Neutrophil (primary cell): ENCODE data around the gene ZNRF4.
"Not testable (repeated sequence)": the region's sequence is repeated elsewhere in the genome, so short reads cannot be mapped to it uniquely, and the experiment has no call there.

Source experiments
- H3K27ac ChIP-seq: fragments of 200-600 bp; sonication (generic); 2 replicates; pipeline ENCODE4 v1.5.1; 2016; ENCODE audit warnings: mild to moderate bottlenecking, moderate library complexity
- H3K27me3 ChIP-seq: fragments of 200-600 bp; sonication (generic); 2 replicates; pipeline ENCODE4 v1.6.0; 2016; ENCODE audit warnings: mild to moderate bottlenecking
- H3K36me3 ChIP-seq: fragments of 200-600 bp; sonication (generic); 2 replicates; pipeline ENCODE4 v1.5.1; 2017
- H3K4me1 ChIP-seq, 2 experiments: fragments of 200-600 bp in 1 of 2; sonication (generic) in 1 of 2; 1 replicate in 1 of 2; 2 replicates in 1 of 2; pipeline versions ENCODE4 v1.5.1 to v1.6.1; 2013 to 2016; ENCODE audit warnings: low read depth in 1 of 2, low read length in 1 of 2, mild to moderate bottlenecking in 1 of 2, moderate library complexity in 1 of 2; ENCODE audit not compliant: control insufficient read depth in 1 of 2, insufficient read depth in 1 of 2
- H3K4me3 ChIP-seq, 2 experiments: fragments of 200-600 bp in 1 of 2; sonication (generic) in 1 of 2; 1 replicate in 1 of 2; 2 replicates in 1 of 2; pipeline ENCODE4 v1.5.1; 2013 to 2016; ENCODE audit warnings: low read depth in 1 of 2, low read length in 1 of 2, mild to moderate bottlenecking in 1 of 2, moderate library complexity in 1 of 2
- H3K9me3 ChIP-seq: fragments of 200-600 bp; sonication (generic); 2 replicates; pipeline ENCODE4 v1.5.1; 2016
- CTCF ChIP-seq: fragments of 200-600 bp; sonication (generic); IDR thresholded peaks from 2 replicates; pipeline ENCODE4 v1.5.1; 2016; ENCODE audit warnings: antibody characterized with exemption

ZNRF4 gene

GRCh38 chr19:5455367-5456129 is at the start of gene ZNRF4:
ZNRF4 (plus strand) TSS chr19:5455417; CDS start chr19:5455492, 75 bp downstream.
- no peaks in the 10 kb centered on the region for H3K36me3 ChIP-seq

GRCh38 chr19:5406198-5406597 is 49.0 kb upstream of the ZNRF4 start:
- not testable (repeated sequence) for H3K27ac ChIP-seq, H3K27me3 ChIP-seq, H3K36me3 ChIP-seq, H3K4me3 ChIP-seq, H3K9me3 ChIP-seq, H3K4me1 ChIP-seq

More at GRCh38 chr19:5455367-5456129, at the start of gene ZNRF4:
- no peak for TF ChIP-seq CTCF
- no peaks in the 10 kb centered on the region for H3K27me3 ChIP-seq
- H3K4me1 ChIP-seq = no peaks in the 10 kb centered on the region
- H3K9me3 ChIP-seq = no peaks in the 10 kb centered on the region
- H3K4me3 ChIP-seq = no peak within 1 kb of the TSS
- H3K27ac ChIP-seq = no peak within 1 kb of the TSS

GRCh38 chr19:5406816-5407215 is 48.4 kb upstream of the ZNRF4 start:
- H3K4me1 ChIP-seq = no peaks in the 10 kb centered on the region
- H3K9me3 ChIP-seq = no peaks in the 10 kb centered on the region
- H3K36me3 ChIP-seq = no peaks in the 10 kb centered on the region
- no peak for TF ChIP-seq CTCF
- H3K4me3 ChIP-seq = no peak overlapping the region
- H3K27me3 ChIP-seq = no peaks in the 10 kb centered on the region
- no peak overlapping the region for H3K27ac ChIP-seq

- Histone ChIP-seq H3K27ac (no peak overlapping the region), H3K27me3 (no peaks in the 10 kb centered on the region), H3K9me3 (no peaks in the 10 kb centered on the region), H3K4me3 (no peak overlapping the region), H3K4me1 (no peaks in the 10 kb centered on the region), H3K36me3 (no peaks in the 10 kb centered on the region)
- no peak for TF ChIP-seq CTCF
Measured at GRCh38 chr19:5407356-5407755, 47.9 kb upstream of the ZNRF4 start.

GRCh38 chr19:5417495-5418436 is 37.5 kb upstream of the ZNRF4 start:
- no peaks in the 10 kb centered on the region for H3K9me3 ChIP-seq
- no peak overlapping the region for H3K4me3 ChIP-seq
- TF ChIP-seq CTCF = no peak
- H3K27ac ChIP-seq = no peak overlapping the region
- no peaks in the 10 kb centered on the region for H3K36me3 ChIP-seq
- H3K4me1 ChIP-seq = no peaks in the 10 kb centered on the region
- H3K27me3 ChIP-seq = peaks cover 40% of the 10 kb centered on the region

- peaks cover 40% of the 10 kb centered on the region for H3K27me3 ChIP-seq
- no peak for TF ChIP-seq CTCF
- H3K9me3 ChIP-seq = no peaks in the 10 kb centered on the region
Measured at GRCh38 chr19:5418677-5419076, 36.5 kb upstream of the ZNRF4 start.

More at GRCh38 chr19:5418677-5419076, 36.5 kb upstream of the ZNRF4 start:
- H3K27ac ChIP-seq = no peak overlapping the region
- no peaks in the 10 kb centered on the region for H3K4me1 ChIP-seq
- no peak overlapping the region for H3K4me3 ChIP-seq
- no peaks in the 10 kb centered on the region for H3K36me3 ChIP-seq
